Lower leg skin (tissue), 4 donors: ENCODE data around the gene PDE1C. TPM values are rescaled to one million over a fixed set of nuclear protein-coding genes. Genes with fewer than 3 reads are reported as not detected.

ENCODE experiments used
- DNase-seq, 2 donors: peaks; one replicate each; pipeline ENCODE4 v3.0.0-alpha.2; 2019; ENCODE audit warnings: low spot score in 2 of 2
- H3K4me3 ChIP-seq: fragments of 200-600 bp; sonication (generic); 2 replicates; pipeline ENCODE4 v1.5.1; 2017; ENCODE audit warnings: mild to moderate bottlenecking, low read depth; ENCODE audit not compliant: poor library complexity, severe bottlenecking
- CTCF ChIP-seq, 3 donors: fragments of 450-650 bp; IDR thresholded peaks; one replicate each; pipeline ENCODE4 v1.5.1; 2016; ENCODE audit warnings: antibody characterized with exemption in 3 of 3, mild to moderate bottlenecking in 3 of 3, moderate library complexity in 2 of 3
- POLR2A ChIP-seq, 2 donors: fragments of 450-650 bp; IDR thresholded peaks; one replicate each; pipeline ENCODE4 v1.6.1; 2016 to 2017; ENCODE audit warnings: antibody characterized with exemption in 2 of 2, mild to moderate bottlenecking in 1 of 2, moderate library complexity in 1 of 2
- WGBS, 2 donors: methylation state at CpG; one replicate each; pipeline ENCODE4 v1.1.5; 2018; 5-methylcytosine and 5-hydroxymethylcytosine counted together
- intact Hi-C: fragments of 100-400 bp; cut with DNase I; formaldehyde crosslinking; loops from one replicate; pipeline ENCODE4 v1.15.0; 2023; ENCODE audit warnings: low total_unique reads
- total RNA-seq, 4 donors: library from RNA; depleted of rRNA; stranded (reverse); fragments of >200 nt; gene quantifications; one replicate each; pipeline ENCODE4 v1.1.0, GENCODE V29; 2016

PDE1C gene
- total RNA-seq, 4 donors from 2014 or later, result 0.53 to 3.5 (median 3.0) TPM

GRCh38 chr7:31776616-31777015, 293.6 kb downstream of the PDE1C start:
- no peak overlapping the region for H3K4me3 ChIP-seq
- 62 to 67% methylated on average over 3 of the region's 3 CpGs for WGBS, 2 donors

GRCh38 chr7:31775556-31775955, 294.7 kb downstream of the PDE1C start:
- DNase-seq, result no peak
- TF ChIP-seq POLR2A (IDR thresholded peaks at IDR 0.05), result no peak
- WGBS, 2 donors, result 47 to 60% methylated on average over 8 of the region's 8 CpGs
- H3K4me3 ChIP-seq, result no peak overlapping the region
- intact Hi-C loops, result no loop called here

More at GRCh38 chr7:31776616-31777015, 293.6 kb downstream of the PDE1C start:
- TF ChIP-seq CTCF (IDR thresholded peaks at IDR 0.05) (no peak), POLR2A (IDR thresholded peaks at IDR 0.05) (no peak)
- no peak for DNase-seq
- intact Hi-C loops, result no loop called here

DNA sequence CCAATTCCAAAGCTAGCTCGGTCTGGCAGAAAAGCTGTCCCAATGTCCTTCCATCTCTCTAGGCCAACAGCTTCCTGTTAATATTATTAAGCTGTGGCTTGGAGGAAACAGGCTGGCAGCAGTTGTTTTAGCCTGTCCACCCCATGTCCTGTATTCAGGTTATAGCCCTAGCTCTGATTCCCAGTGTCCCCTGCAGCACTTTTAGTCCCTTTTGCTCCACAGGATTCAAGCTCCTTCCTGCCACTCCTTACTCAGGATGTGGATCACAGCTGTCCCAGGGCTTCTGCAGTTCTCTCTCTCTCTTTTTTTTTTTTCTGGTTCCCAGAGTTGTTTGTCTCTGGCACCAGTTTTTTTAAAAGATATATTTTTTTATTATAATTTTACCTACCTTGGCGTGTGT, 298.0 kb downstream of the PDE1C start:
- TF ChIP-seq POLR2A (IDR thresholded peaks at IDR 0.05), result no peak
- TF ChIP-seq CTCF (IDR thresholded peaks at IDR 0.05), result no peak
- no peak overlapping the region for H3K4me3 ChIP-seq
- intact Hi-C loops, result no loop called here
- DNase-seq, result no peak
- WGBS, 2 donors, result 76 to 88% methylated on average over 2 of the region's 2 CpGs

- intact Hi-C loops, result no loop called here
- WGBS, 2 donors, result 40 to 45% methylated on average over 4 of the region's 4 CpGs
- TF ChIP-seq POLR2A (IDR thresholded peaks at IDR 0.05) (no peak), CTCF (IDR thresholded peaks at IDR 0.05) (no peak)
Measured at GRCh38 chr7:31767686-31768358, 302.4 kb downstream of the PDE1C start.

DNA sequence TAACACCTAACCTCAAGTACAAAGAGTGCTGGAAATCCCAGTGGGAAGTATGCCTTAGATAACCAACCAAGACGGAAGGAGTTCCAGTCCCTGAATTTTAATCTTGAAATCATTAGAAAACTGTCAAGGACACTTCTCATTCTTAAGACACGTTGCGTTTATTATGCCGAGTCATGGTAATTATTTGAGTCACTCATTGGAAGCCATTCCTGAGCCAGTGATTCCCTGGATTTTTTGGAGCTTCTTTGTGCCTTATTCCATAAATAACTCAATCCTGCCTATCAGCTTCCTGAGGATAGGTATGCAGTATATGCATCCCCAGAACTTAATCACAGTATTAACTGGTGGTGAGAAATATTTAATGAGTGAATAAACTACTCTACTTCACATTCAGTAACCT, 305.7 kb downstream of the PDE1C start:
- DNase-seq, result no peak
- H3K4me3 ChIP-seq, result no peak overlapping the region
- WGBS, 2 donors, result 77 to 78% methylated on average over 4 of the region's 4 CpGs
- TF ChIP-seq POLR2A (IDR thresholded peaks at IDR 0.05) (no peak), CTCF (IDR thresholded peaks at IDR 0.05) (no peak)
- intact Hi-C loops, result no loop called here

More at GRCh38 chr7:31767686-31768358, 302.4 kb downstream of the PDE1C start:
- no peak overlapping the region for H3K4me3 ChIP-seq
- DNase-seq, result no peak

DNA sequence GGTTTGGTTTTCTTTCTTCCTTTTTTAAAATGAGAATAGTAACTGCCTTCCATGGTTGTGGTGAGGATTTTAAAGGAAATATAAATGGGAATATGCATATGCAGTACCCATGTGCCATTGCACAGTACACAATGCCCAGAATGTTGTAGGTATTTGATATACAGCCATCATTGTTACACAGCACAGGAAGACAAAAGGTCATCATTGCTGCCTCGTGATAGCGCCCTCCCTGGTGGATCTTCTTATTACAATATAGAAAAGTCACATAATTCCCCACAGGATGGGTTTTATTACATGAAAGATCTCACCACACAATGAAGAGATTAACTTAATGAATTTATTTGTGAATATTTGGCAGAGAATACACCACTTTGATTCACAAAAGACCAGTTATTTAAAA, 306.7 kb downstream of the PDE1C start:
- WGBS, 2 donors, result 14% methylated on average over 2 of the region's 2 CpGs
- DNase-seq, result no peak
- TF ChIP-seq CTCF (IDR thresholded peaks at IDR 0.05), result no peak
- TF ChIP-seq POLR2A (IDR thresholded peaks at IDR 0.05), result no peak

More for the DNA sequence above, 306.7 kb downstream of the PDE1C start:
- H3K4me3 ChIP-seq, result no peak overlapping the region
- intact Hi-C loops, result no loop called here
